Measurements from ENCODE around the gene SPC24.
"Not testable (repeated sequence)": the region's sequence is repeated elsewhere in the genome, so short reads cannot be mapped to it uniquely, and the experiment has no call there.

SPC24 gene

DNA sequence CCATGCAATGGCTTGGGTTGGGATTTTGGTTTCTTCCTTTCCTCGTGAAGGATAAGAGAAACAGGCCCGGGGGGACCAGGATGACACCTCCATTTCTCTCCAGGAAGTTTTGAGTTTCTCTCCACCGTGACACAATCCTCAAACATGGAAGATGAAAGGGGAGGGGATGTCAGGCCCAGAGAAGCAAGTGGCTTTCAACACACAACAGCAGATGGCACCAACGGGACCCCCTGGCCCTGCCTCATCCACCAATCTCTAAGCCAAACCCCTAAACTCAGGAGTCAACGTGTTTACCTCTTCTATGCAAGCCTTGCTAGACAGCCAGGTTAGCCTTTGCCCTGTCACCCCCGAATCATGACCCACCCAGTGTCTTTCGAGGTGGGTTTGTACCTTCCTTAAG, 24.1 kb downstream of the SPC24 start:
- in situ Hi-C loops (cut with HindIII; ENCODE audit: low sequenced_read_pairs), result no loop called here

GRCh38 chr19:11130824-11131455, 24.6 kb downstream of the SPC24 start:
- in situ Hi-C loops (cut with HindIII; ENCODE audit: low sequenced_read_pairs), result no loop called here

- in situ Hi-C loops (cut with HindIII; ENCODE audit: low sequenced_read_pairs), result no loop called here
Observed at GRCh38 chr19:11127905-11128304, 27.7 kb downstream of the SPC24 start.

DNA sequence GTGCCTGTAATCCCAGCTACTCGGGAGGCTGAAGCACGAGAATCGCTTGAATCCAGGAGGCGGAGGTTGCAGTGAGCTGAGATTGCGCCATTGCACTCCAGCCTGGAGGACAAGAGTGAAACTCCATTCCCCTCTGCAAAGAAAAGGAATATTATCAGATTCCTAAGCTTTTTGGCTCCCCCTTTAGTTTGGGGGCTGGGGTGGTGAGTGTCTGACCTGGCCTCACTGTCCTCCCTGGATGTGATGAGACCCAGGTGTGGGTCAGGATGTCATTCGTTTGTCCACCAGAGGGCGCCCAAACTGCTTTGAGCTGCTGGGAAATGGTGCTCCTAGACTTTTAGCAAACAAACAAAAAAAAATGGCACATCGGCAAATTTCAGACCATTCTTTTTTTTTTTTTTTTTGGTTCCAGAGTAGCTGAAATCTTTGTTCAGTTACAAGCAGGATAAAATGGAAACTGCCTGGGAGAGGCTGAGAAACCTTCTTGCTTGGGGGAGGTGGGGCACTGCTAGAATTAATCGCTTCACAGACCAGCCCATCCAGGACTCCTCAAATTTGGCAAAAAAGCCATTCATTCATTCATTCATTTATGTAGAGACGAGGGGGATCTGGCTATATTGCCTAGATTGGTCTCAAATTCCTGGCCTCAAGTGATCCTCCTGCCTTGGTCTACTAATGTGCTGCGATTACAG, 29.4 kb downstream of the SPC24 start:
- in situ Hi-C loops (cut with HindIII; ENCODE audit: low sequenced_read_pairs), result no loop called here

DNA sequence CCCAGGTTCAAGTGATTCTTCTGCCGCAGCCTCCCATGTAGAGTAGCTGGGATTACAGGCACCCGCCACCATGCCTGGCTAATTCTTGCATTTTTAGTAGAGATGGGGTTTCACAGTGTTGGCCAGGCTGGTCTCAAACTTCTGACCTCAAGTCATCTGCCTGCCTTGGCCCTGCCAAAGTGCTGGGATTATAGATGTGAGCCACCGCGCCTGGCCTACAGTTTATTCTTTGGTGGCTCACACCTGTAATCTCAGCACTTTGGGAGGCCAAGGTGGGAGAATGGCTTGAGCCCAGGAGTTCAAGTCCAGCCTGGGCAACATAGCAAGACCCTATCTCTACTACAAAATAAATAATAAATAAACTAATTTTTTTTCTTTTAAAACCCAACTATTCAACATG, 31.4 kb downstream of the SPC24 start:
- in situ Hi-C loops (cut with HindIII; ENCODE audit: low sequenced_read_pairs), result not testable (repeated sequence)

DNA sequence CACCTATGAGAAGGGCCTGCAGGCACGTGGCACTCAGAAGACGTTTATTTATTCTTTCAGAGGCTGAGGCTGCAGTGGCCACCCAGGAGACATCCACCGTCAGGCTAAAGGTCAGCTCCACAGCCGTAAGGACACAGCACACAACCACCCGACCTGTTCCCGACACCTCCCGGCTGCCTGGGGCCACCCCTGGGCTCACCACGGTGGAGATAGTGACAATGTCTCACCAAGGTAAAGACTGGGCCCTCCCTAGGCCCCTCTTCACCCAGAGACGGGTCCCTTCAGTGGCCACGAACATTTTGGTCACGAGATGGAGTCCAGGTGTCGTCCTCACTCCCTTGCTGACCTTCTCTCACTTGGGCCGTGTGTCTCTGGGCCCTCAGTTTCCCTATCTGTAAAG, 32.5 kb downstream of the SPC24 start:
- in situ Hi-C loops (cut with HindIII; ENCODE audit: low sequenced_read_pairs), result no loop called here

- in situ Hi-C loops (cut with HindIII; ENCODE audit: low sequenced_read_pairs), result not testable (repeated sequence)
Observed at GRCh38 chr19:11121963-11122362, 33.6 kb downstream of the SPC24 start.

DNA sequence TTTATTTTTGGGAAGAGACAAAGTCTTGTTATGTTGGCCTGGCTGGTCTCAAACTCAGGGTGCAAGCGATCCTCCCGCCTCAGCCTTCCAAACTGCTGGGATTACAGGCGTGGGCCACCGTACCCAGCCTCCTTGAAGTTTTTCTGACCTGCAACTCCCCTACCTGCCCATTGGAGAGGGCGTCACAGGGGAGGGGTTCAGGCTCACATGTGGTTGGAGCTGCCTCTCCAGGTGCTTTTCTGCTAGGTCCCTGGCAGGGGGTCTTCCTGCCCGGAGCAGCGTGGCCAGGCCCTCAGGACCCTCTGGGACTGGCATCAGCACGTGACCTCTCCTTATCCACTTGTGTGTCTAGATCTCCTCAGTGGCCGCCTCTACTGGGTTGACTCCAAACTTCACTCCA, 39.1 kb downstream of the SPC24 start:
- in situ Hi-C loops (cut with HindIII; ENCODE audit: low sequenced_read_pairs), result no loop called here

- in situ Hi-C loops (cut with HindIII; ENCODE audit: low sequenced_read_pairs), result no loop called here
Observed at GRCh38 chr19:11115895-11116446, 39.6 kb downstream of the SPC24 start.

DNA sequence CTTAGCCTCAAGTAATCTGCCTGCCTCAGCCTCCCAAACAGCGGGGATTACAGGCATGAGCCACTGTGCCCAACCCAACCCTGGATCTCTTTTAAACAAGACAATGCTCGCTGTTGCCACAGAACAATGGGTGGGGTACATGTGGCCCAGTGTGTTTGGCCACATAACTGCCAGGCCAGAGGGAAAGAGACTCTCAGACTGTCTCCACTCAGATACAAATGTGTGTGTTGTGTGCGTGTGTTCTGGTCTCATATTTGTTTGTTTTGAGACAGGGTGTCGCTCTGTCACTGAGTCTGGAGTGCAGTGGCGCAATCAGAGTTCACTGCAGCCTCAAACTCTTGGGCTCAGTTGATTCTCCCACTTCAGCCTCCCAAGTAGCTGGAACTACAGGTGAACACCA, 40.5 kb downstream of the SPC24 start:
- in situ Hi-C loops (cut with HindIII; ENCODE audit: low sequenced_read_pairs), result no loop called here

DNA sequence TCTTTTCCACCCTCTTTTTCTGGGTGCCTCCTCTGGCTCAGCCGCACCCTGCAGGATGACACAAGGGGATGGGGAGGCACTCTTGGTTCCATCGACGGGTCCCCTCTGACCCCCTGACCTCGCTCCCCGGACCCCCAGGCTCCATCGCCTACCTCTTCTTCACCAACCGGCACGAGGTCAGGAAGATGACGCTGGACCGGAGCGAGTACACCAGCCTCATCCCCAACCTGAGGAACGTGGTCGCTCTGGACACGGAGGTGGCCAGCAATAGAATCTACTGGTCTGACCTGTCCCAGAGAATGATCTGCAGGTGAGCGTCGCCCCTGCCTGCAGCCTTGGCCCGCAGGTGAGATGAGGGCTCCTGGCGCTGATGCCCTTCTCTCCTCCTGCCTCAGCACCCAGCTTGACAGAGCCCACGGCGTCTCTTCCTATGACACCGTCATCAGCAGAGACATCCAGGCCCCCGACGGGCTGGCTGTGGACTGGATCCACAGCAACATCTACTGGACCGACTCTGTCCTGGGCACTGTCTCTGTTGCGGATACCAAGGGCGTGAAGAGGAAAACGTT, 42.4 kb downstream of the SPC24 start:
- in situ Hi-C loops (cut with HindIII; ENCODE audit: low sequenced_read_pairs), result no loop called here

DNA sequence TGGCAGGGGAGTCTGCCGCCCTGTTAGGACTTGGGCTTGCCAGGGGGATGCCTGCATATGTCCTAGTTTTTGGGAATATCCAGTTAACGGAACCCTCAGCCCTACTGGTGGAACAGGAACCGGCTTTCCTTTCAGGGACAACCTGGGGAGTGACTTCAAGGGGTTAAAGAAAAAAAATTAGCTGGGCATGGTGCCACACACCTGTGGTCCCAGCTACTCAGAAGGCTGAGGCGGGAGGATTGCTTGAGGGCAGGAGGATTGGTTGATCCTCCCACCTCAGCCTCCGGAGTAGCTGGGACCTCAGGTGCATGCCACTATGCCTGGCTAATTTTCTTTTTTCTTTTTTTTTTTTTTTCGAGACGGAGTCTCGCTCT, 43.8 kb downstream of the SPC24 start:
- in situ Hi-C loops (cut with HindIII; ENCODE audit: low sequenced_read_pairs), result no loop called here

- in situ Hi-C loops (cut with HindIII; ENCODE audit: low sequenced_read_pairs), result no loop called here
Observed at GRCh38 chr19:11111117-11111770, 44.3 kb downstream of the SPC24 start.

DNA sequence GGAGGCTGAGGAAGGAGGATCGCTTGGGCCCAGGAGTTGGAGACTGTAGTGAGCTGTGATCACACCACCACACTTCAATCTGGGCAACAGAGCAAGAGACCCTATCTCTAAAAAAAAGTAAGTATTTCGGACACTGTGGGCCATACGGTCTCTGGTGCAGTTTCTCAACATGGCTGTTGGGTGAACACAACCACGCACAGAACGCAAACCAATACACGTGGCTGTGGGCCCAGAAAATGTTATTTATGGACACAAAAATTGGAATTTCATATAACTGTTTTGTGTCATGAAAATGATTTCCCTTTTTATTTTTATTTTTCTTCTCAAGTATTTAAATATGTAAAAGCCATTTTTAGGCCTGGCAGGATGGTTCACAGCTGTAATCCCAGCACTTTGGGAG, 46.8 kb downstream of the SPC24 start:
- in situ Hi-C loops (cut with HindIII; ENCODE audit: low sequenced_read_pairs), result no loop called here

GRCh38 chr19:11106477-11106876, 49.1 kb downstream of the SPC24 start:
- in situ Hi-C loops (cut with HindIII; ENCODE audit: low sequenced_read_pairs), result no loop called here

GRCh38 chr19:11105014-11105636, 50.5 kb downstream of the SPC24 start:
- in situ Hi-C loops (cut with HindIII; ENCODE audit: low sequenced_read_pairs), result no loop called here

- in situ Hi-C loops (cut with HindIII; ENCODE audit: low sequenced_read_pairs), result not testable (repeated sequence)
Observed at GRCh38 chr19:11103667-11104066, 51.9 kb downstream of the SPC24 start.

- in situ Hi-C loops (cut with HindIII; ENCODE audit: low sequenced_read_pairs), result no loop called here
Observed at GRCh38 chr19:11102944-11103343, 52.6 kb downstream of the SPC24 start.

GRCh38 chr19:11101057-11101456, 54.5 kb downstream of the SPC24 start:
- in situ Hi-C loops (cut with HindIII; ENCODE audit: low sequenced_read_pairs), result no loop called here

DNA sequence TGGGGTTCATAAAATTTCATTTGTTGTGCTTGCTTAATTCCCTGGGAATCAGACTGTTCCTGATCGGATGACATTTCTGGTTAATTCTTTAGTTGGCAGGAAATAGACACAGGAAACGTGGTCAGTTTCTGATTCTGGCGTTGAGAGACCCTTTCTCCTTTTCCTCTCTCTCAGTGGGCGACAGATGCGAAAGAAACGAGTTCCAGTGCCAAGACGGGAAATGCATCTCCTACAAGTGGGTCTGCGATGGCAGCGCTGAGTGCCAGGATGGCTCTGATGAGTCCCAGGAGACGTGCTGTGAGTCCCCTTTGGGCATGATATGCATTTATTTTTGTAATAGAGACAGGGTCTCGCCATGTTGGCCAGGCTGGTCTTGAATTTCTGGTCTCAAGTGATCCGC, 55.5 kb downstream of the SPC24 start:
- in situ Hi-C loops (cut with HindIII; ENCODE audit: low sequenced_read_pairs), result no loop called here

GRCh38 chr19:11098861-11099260, 56.7 kb downstream of the SPC24 start:
- in situ Hi-C loops (cut with HindIII; ENCODE audit: low sequenced_read_pairs), result no loop called here
